Panc1 (cell line): ENCODE data around the gene ARHGEF26. TPM values are rescaled to one million over a fixed set of nuclear protein-coding genes. Genes with fewer than 3 reads are reported as not detected.

Experiments
- ATAC-seq: fragments of 200-7000 bp; cut with Tn5 transposase; 2 replicates; pipeline ENCODE4 v1.9.1; 2020; ENCODE audit warnings: mild to moderate bottlenecking, moderate library complexity
- BruUV-seq: library from RNA; stranded (reverse); fragments of 400-500 nt; replicated peaks from 2 replicates; lab custom pipeline; 2021; lab: Mats Ljungman, UMichigan
- CTCF ChIA-PET: fragments of 300-600 bp; sonication (Branson Sonifier 250); formaldehyde crosslinking; loops from one replicate; lab custom pipeline; 2022; ENCODE audit warnings: antibody characterized with exemption; lab: Charles Lee
- POLR2A ChIA-PET: fragments of 300-600 bp; sonication (Branson Sonifier 250); formaldehyde crosslinking; loops from one replicate; lab custom pipeline; 2022; ENCODE audit warnings: antibody characterized with exemption; lab: Charles Lee
- DNase-seq: peaks from one replicate; pipeline ENCODE4 v3.0.0-alpha.2; 2010; ENCODE audit warnings: low read depth, low spot score
- H3K27ac ChIP-seq: 2 replicates; pipeline ENCODE4 v1.5.1; 2011; ENCODE audit warnings: mild to moderate bottlenecking, low read length, inconsistent platforms
- H3K27me3 ChIP-seq: fragments of 200-500 bp; sonication (Bioruptor generic); 2 replicates; pipeline ENCODE4 v1.6.0; 2014; ENCODE audit warnings: low read length, inconsistent platforms; ENCODE audit not compliant: control insufficient read depth, insufficient read depth
- H3K36me3 ChIP-seq: fragments of 200-500 bp; sonication (Bioruptor generic); 2 replicates; pipeline ENCODE4 v1.5.1; 2014; ENCODE audit warnings: inconsistent platforms, mild to moderate bottlenecking, low read length, moderate library complexity; ENCODE audit not compliant: control insufficient read depth, insufficient read depth
- H3K4me1 ChIP-seq: 2 replicates; pipeline ENCODE4 v1.5.1; 2011; ENCODE audit warnings: inconsistent platforms, mild to moderate bottlenecking, low read length, moderate library complexity; ENCODE audit not compliant: control insufficient read depth, insufficient read depth
- H3K4me3 ChIP-seq, 2 experiments: 2 replicates each; pipeline ENCODE4 v1.5.1; 2011 to 2012; ENCODE audit warnings: low read depth in 2 of 2, low read length in 2 of 2, mild to moderate bottlenecking in 2 of 2, inconsistent platforms in 1 of 2, moderate library complexity in 1 of 2
- H3K9me3 ChIP-seq: fragments of 200-500 bp; sonication (Bioruptor generic); 2 replicates; pipeline ENCODE4 v1.5.1; 2014; ENCODE audit warnings: low read depth, mild to moderate bottlenecking, inconsistent platforms, low read length, moderate library complexity; ENCODE audit not compliant: control insufficient read depth, insufficient read depth
- POLR2AphosphoS5 ChIP-seq: IDR thresholded peaks from 2 replicates; pipeline ENCODE4 v1.6.1; 2012; ENCODE audit warnings: mild to moderate bottlenecking, low read depth, low read length, moderate library complexity
- SIN3A ChIP-seq: IDR thresholded peaks from 2 replicates; pipeline ENCODE4 v1.6.1; 2012; ENCODE audit warnings: low read depth, mild to moderate bottlenecking, low read length, moderate library complexity, borderline replicate concordance; ENCODE audit not compliant: insufficient read depth
- TCF7L2 ChIP-seq: IDR thresholded peaks from 2 replicates; pipeline ENCODE4 v1.6.1; 2011; ENCODE audit warnings: mild to moderate bottlenecking, low read depth, low read length, inconsistent platforms
- in situ Hi-C: cut with HindIII; loops from 2 replicates; pipeline ENCODE4 v1.10.0; 2016; ENCODE audit warnings: low sequenced_read_pairs, low pct_unique_long_range_greater_than_20kb
- intact Hi-C: fragments of 100-400 bp; cut with micrococcal nuclease; formaldehyde crosslinking; loops from one replicate; pipeline ENCODE4 v1.10.0; 2022; ENCODE audit not compliant: unreplicated experiment
- total RNA-seq: library from RNA; stranded (reverse); gene quantifications from one replicate; pipeline ENCODE4 v1.2.1, GENCODE V29; 2021; ENCODE audit not compliant: unreplicated experiment
- TF ChIP-seq, protein P1 (sequence below), 2 experiments: IDR thresholded peaks; 2 replicates each; pipeline ENCODE4 v1.6.1; 2011 to 2012; ENCODE audit warnings: low read depth in 2 of 2, control low read depth in 1 of 2, low read length in 1 of 2, mild to moderate bottlenecking in 1 of 2, moderate library complexity in 1 of 2; ENCODE audit not compliant: insufficient read depth in 1 of 2
- TF ChIP-seq, protein P2 (sequence below): fragments of 450-650 bp; IDR thresholded peaks from 2 replicates; pipeline ENCODE4 v1.5.1; 2017; ENCODE audit warnings: mild to moderate bottlenecking

The ARHGEF26 gene
- total RNA-seq, 1 experiment from 2014 or later = 2.0 TPM

DNA sequence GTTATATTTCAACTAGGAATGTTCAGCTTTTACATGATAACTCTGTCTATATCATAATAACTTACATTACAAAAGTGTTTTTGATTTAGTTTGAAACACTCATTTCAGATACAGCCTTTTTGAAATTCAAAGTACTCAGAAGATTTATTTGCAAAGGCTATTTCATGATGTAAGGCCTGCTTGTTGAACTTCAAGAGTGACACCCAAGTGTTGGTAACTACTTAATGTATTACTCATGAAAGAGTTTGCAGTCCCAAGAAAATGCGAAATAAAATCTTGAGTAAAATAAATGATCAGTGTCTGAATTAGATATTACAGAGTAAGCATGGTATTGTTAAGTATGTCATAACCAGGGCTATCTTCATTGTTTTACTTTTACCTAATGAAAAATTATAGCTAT is 35.3 kb downstream of the ARHGEF26 start:
- Histone ChIP-seq H3K4me3 (no peak overlapping the region), H3K27me3 (no peaks in the 10 kb centered on the region), H3K27ac (no peak overlapping the region), H3K36me3 (no peaks in the 10 kb centered on the region), H3K9me3 (no peaks in the 10 kb centered on the region), H3K4me1 (no peaks in the 10 kb centered on the region)
- ChIA-PET CTCF (no interaction called here), POLR2A (no interaction called here)
- DNase-seq = no peak
- ATAC-seq = no peak
- BruUV-seq = no TSS peak
- intact Hi-C loops = no loop called here
- in situ Hi-C loops = no loop called here
- TF ChIP-seq SIN3A (no peak), TCF7L2 (no peak), POLR2AphosphoS5 (no peak)
- TF ChIP-seq, protein P1, sequence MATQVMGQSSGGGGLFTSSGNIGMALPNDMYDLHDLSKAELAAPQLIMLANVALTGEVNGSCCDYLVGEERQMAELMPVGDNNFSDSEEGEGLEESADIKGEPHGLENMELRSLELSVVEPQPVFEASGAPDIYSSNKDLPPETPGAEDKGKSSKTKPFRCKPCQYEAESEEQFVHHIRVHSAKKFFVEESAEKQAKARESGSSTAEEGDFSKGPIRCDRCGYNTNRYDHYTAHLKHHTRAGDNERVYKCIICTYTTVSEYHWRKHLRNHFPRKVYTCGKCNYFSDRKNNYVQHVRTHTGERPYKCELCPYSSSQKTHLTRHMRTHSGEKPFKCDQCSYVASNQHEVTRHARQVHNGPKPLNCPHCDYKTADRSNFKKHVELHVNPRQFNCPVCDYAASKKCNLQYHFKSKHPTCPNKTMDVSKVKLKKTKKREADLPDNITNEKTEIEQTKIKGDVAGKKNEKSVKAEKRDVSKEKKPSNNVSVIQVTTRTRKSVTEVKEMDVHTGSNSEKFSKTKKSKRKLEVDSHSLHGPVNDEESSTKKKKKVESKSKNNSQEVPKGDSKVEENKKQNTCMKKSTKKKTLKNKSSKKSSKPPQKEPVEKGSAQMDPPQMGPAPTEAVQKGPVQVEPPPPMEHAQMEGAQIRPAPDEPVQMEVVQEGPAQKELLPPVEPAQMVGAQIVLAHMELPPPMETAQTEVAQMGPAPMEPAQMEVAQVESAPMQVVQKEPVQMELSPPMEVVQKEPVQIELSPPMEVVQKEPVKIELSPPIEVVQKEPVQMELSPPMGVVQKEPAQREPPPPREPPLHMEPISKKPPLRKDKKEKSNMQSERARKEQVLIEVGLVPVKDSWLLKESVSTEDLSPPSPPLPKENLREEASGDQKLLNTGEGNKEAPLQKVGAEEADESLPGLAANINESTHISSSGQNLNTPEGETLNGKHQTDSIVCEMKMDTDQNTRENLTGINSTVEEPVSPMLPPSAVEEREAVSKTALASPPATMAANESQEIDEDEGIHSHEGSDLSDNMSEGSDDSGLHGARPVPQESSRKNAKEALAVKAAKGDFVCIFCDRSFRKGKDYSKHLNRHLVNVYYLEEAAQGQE (IDR thresholded peaks at IDR 0.05; ENCODE audit: insufficient read depth in 1 of 2, low read depth in 2 of 2, low read length in 1 of 2) = no peak
- TF ChIP-seq, protein P2, sequence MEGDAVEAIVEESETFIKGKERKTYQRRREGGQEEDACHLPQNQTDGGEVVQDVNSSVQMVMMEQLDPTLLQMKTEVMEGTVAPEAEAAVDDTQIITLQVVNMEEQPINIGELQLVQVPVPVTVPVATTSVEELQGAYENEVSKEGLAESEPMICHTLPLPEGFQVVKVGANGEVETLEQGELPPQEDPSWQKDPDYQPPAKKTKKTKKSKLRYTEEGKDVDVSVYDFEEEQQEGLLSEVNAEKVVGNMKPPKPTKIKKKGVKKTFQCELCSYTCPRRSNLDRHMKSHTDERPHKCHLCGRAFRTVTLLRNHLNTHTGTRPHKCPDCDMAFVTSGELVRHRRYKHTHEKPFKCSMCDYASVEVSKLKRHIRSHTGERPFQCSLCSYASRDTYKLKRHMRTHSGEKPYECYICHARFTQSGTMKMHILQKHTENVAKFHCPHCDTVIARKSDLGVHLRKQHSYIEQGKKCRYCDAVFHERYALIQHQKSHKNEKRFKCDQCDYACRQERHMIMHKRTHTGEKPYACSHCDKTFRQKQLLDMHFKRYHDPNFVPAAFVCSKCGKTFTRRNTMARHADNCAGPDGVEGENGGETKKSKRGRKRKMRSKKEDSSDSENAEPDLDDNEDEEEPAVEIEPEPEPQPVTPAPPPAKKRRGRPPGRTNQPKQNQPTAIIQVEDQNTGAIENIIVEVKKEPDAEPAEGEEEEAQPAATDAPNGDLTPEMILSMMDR = no peak

DNA sequence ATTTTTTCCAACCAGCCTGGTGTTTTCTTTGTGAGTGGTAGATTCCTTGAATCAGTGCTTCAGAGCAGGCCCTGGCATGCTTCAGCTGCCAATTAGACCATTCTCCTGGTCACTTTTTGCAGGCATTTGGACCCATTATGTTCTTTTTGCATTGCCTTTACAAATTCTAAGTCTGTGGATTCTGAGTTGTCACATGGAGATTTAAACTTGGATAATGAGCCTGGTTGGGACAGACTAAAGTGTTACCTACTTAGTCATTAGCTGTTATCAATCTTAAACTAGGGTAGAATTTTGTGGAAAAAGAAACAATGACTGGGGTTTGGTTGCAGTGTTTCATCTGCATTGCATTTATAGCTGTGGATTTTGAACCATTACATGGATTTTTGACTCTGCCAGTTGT is 40.6 kb downstream of the ARHGEF26 start:
- Histone ChIP-seq H3K36me3 (no peaks in the 10 kb centered on the region), H3K27me3 (no peaks in the 10 kb centered on the region), H3K4me1 (no peaks in the 10 kb centered on the region), H3K4me3 (no peak overlapping the region), H3K9me3 (no peaks in the 10 kb centered on the region), H3K27ac (no peak overlapping the region)
- in situ Hi-C loops (no loop called here), intact Hi-C loops (no loop called here)
- DNase-seq (no peak), ATAC-seq (no peak)
- ChIA-PET POLR2A (no interaction called here), CTCF (no interaction called here)
- no TSS peak for BruUV-seq
- TF ChIP-seq, protein P2 = no peak
- no peak for TF ChIP-seq POLR2AphosphoS5
- no peak for TF ChIP-seq TCF7L2
- no peak for TF ChIP-seq SIN3A
- TF ChIP-seq, protein P1 (IDR thresholded peaks at IDR 0.05; ENCODE audit: insufficient read depth in 1 of 2, low read depth in 2 of 2, low read length in 1 of 2) = no peak
